HCT116 (cell line): ENCODE results near the gene TNFAIP2.

Experiments used
- CTCF ChIP-seq, 3 experiments: fragments of 200-600 bp in 1 of 3; sonication (generic) in 1 of 3; IDR thresholded peaks in 2 of 3; conservative IDR thresholded peaks in 1 of 3; 2 replicates each; pipeline ENCODE4 v1.5.1; 2012 to 2017; ENCODE audit warnings: low read depth in 2 of 3, low read length in 2 of 3, antibody characterized with exemption in 1 of 3, borderline replicate concordance in 1 of 3, control low read depth in 1 of 3, mild to moderate bottlenecking in 1 of 3, mixed read lengths in 1 of 3, mixed run types in 1 of 3, moderate library complexity in 1 of 3; ENCODE audit not compliant: insufficient read depth in 1 of 3
- POLR2A ChIP-seq: IDR thresholded peaks from 2 replicates; pipeline ENCODE4 v1.7.0; 2011; ENCODE audit warnings: borderline replicate concordance; ENCODE audit not compliant: insufficient read depth, insufficient read length; ENCODE audit errors: extremely low read depth
- YY1 ChIP-seq: IDR thresholded peaks from 2 replicates; pipeline ENCODE4 v1.6.1; 2011; ENCODE audit warnings: low read length, low read depth, moderate library complexity, mild to moderate bottlenecking; ENCODE audit not compliant: insufficient replicate concordance; ENCODE audit errors: extremely low read depth
- ZNF274 ChIP-seq: fragments of 200-500 bp; sonication (Bioruptor generic); IDR thresholded peaks from 2 replicates; pipeline ENCODE4 v1.6.1; 2014; ENCODE audit warnings: mild to moderate bottlenecking, low read depth, low read length, inconsistent platforms

- TF ChIP-seq POLR2A (no peak), CTCF (IDR thresholded peaks at IDR 0.05 in 2 of 3, conservative IDR thresholded peaks at IDR 0.05 in 1 of 3; ENCODE audit: borderline replicate concordance in 1 of 3, insufficient read depth in 1 of 3, low read depth in 2 of 3, low read length in 2 of 3) (no peak), ZNF274 (no peak), YY1 (no peak)
These were observed 34.7 kb downstream of the TNFAIP2 start for GRCh38 chr14:103157969-103158368.
